ENCODE data around the gene SGCD.

The SGCD gene

GRCh38 chr5:156693113-156693512, 366.1 kb downstream of the SGCD start:
- DNase-seq (ENCODE audit: low spot score), result no peak

GRCh38 chr5:156694598-156694997, 367.6 kb downstream of the SGCD start:
- no peak for DNase-seq (ENCODE audit: low spot score)

- no peak for DNase-seq (ENCODE audit: low spot score)
These were observed 368.8 kb downstream of the SGCD start for GRCh38 chr5:156695774-156696173.

- DNase-seq (ENCODE audit: low spot score), result no peak
These were observed 371.4 kb downstream of the SGCD start for GRCh38 chr5:156698323-156698722.

- DNase-seq (ENCODE audit: low spot score), result no peak
These were observed 372.2 kb downstream of the SGCD start for GRCh38 chr5:156699147-156699546.

- DNase-seq (ENCODE audit: low spot score), result no peak
These were observed 377.2 kb downstream of the SGCD start for GRCh38 chr5:156704139-156704538.

GRCh38 chr5:156706631-156707030, 379.7 kb downstream of the SGCD start:
- no peak for DNase-seq (ENCODE audit: low spot score)

- DNase-seq (ENCODE audit: low spot score), result no peak
These were observed 380.8 kb downstream of the SGCD start for GRCh38 chr5:156707750-156708149.

GRCh38 chr5:156715287-156715686, 388.3 kb downstream of the SGCD start:
- no peak for DNase-seq (ENCODE audit: low spot score)

- no peak for DNase-seq (ENCODE audit: low spot score)
These were observed 389.8 kb downstream of the SGCD start for GRCh38 chr5:156716591-156717380.

GRCh38 chr5:156718985-156719384, 392.0 kb downstream of the SGCD start:
- DNase-seq (ENCODE audit: low spot score), result no peak

- DNase-seq (ENCODE audit: low spot score), result no peak
These were observed 395.4 kb downstream of the SGCD start for GRCh38 chr5:156722358-156722757.

GRCh38 chr5:156735477-156735876, 408.5 kb downstream of the SGCD start:
- no peak for DNase-seq (ENCODE audit: low spot score)

GRCh38 chr5:156741516-156741915, 414.6 kb downstream of the SGCD start:
- DNase-seq (ENCODE audit: low spot score), result no peak

GRCh38 chr5:156753846-156754245, 426.9 kb downstream of the SGCD start:
- DNase-seq (ENCODE audit: low spot score), result no peak

GRCh38 chr5:156755421-156756087, 428.6 kb downstream of the SGCD start:
- DNase-seq (ENCODE audit: low spot score), result no peak

GRCh38 chr5:156758011-156758791, 431.2 kb downstream of the SGCD start:
- no peak for DNase-seq (ENCODE audit: low spot score)

GRCh38 chr5:156759156-156759555, 432.2 kb downstream of the SGCD start:
- DNase-seq (ENCODE audit: low spot score), result no peak

- no peak for DNase-seq (ENCODE audit: low spot score)
These were observed 435.8 kb downstream of the SGCD start for GRCh38 chr5:156762771-156763170.

- DNase-seq (ENCODE audit: low spot score), result no peak
These were observed 437.4 kb downstream of the SGCD start for GRCh38 chr5:156764176-156764971.

GRCh38 chr5:156774273-156774672, 447.3 kb downstream of the SGCD start:
- DNase-seq (ENCODE audit: low spot score), result no peak

- no peak for DNase-seq (ENCODE audit: low spot score)
These were observed 451.3 kb downstream of the SGCD start for GRCh38 chr5:156778139-156778706.
